ENCODE measurements around the gene PLK4.
"Not testable (repeated sequence)": the region's sequence is repeated elsewhere in the genome, so short reads cannot be mapped to it uniquely, and the experiment has no call there.

The PLK4 gene

DNA sequence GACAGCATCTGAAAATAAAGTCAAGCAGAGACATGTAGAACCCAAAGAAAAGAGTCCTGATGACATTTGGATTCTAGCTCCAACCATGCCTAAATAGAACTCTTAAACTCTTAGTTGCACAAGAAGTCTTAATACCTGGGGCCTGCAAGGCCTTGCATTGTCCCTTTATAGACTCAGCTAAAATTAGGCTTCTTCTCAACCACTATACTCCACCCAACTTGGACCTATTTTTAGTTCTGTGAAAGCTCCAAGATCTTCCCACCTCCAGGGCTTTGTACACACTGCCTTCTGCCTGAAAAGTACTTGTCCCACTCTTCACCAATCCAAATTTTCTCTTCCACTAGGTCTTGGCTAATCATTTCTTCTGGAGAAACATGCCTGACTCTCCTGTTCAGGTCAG lies 36.5 kb downstream of the PLK4 start:
- no peak for DNase-seq

DNA sequence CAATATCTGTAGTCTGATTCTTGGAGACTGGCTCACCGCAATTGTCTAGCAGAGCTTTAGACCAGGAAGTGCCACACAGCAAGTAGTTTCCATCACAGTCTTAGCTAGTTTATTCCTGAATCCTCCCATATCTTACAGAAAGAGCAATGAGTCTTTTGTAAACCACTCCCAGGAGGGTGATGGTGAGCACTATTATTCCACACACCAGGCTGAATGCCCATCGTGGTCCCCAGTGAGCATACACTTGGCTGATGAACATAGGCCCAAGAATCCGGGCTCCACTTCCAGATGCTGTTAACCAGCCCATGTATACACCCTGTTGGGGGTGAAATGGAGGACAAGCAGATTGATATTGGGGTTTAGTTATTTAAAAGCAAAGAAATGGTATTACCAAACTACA lies 39.8 kb downstream of the PLK4 start:
- DNase-seq: no peak

- no peak for DNase-seq
Observed at GRCh38 chr4:127922226-127922625, 41.5 kb downstream of the PLK4 start.

GRCh38 chr4:127925720-127926119 lies 45.0 kb downstream of the PLK4 start:
- not testable (repeated sequence) for DNase-seq

- DNase-seq: no peak
Observed at GRCh38 chr4:127930175-127930574, 49.5 kb downstream of the PLK4 start.

DNA sequence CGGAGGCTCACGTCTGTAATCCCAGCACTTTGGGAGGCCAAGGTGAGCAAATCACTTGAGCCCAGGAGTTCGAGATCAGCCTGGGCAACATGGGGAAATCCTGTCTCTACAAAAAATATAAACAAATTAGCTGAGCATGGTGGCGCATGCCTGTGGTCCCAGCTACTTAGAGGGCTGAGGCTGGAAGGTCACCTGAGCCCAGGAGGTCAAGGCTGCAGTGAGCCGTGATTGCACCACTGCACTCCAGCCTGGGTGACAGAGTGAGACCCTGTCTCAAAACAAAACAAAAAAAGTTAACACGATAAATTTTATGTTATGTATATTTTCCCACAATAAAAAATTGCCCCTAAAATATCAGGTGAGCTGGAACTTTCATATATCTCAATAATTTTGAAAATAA lies 51.1 kb downstream of the PLK4 start:
- DNase-seq: not testable (repeated sequence)

DNA sequence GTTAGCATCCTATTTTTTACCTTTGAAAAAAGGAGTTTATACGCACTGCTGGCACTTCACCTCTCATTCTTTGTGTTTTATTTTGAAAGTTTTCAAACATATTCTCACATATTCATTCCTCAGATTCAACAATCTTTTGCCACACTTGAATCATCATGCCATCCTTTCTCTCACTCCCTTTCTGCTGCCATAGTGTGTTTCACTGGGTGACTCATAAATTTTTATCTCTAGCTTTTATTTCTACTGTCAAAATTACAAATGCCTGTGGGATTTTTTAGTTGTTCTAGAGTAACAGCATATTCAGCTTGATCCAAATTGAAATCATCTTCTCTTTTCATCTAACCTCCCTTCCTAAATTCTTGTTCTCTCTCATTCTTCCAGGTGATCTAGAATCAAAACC lies 56.3 kb downstream of the PLK4 start:
- DNase-seq: peak; percentile 8
